GM18861 (cell line): ENCODE data around the gene MKS1.

ENCODE experiments used
- ATAC-seq: cut with Tn5 transposase; IDR thresholded peaks from one replicate; pipeline ENCODE4 v1.9.1; 2021; ENCODE audit not compliant: unreplicated experiment

MKS1 gene

DNA sequence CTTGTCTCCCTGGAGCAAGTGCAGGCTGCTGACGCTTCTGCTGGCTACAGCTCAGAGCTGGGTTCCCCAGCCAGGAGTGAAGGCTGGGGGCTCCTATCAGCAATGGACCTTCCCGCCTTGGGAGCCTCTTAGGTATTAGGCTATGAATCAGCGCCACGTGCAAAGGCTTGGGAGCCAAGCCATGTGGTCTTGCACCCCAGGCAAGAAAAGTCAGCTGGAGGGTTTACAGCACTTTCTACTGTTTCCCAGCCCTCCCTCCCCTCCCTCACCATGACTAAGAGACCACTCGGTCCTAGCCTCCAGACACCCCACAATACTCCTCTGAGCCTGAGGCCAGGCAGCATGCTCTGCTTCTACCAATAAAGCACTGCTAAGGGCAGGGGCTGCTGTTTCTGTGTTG, 14.3 kb downstream of the MKS1 start:
- ATAC-seq, result no peak

DNA sequence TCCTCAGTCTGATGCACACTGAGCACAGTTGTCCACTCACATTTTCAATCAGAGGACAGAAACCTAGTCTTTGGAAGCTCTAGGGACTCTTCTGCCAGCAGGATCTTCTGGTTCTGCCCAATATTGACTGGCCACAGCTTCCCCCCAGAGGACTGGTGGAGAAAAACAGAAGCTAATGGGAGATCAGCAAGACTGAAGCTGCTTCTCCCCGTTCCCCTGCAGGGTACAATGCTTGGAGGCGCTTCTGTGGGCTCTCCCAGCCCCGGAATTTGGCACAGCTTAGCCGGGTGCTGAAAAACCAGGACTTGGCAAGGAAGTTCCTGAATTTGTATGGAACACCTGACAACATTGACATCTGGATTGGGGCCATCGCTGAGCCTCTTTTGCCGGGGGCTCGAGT, 16.2 kb downstream of the MKS1 start:
- ATAC-seq, result no peak

DNA sequence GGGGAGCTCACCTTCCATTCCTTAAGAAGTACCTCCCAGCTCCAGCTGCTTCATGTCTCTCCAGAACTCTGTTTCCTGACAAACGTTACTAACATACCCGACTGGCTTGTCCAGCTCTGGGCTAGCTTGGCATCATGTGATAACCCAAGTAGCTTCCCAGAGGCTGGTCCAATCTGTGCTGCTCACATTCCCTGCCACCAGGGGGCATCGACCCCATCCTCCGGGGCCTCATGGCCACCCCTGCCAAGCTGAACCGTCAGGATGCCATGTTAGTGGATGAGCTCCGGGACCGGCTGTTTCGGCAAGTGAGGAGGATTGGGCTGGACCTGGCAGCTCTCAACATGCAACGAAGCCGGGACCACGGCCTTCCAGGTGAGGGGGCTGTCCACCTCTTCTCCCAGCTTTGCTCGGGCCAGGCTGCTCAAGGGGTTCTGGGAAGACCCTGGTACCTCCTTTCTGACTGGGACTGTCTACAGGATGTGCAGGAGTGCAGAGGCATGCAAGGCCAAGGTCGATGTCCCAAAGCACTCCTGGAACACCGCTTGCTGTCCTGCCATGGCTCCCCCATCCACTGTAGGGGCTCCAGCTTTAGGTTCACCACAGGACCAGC, 18.9 kb downstream of the MKS1 start:
- no peak for ATAC-seq

DNA sequence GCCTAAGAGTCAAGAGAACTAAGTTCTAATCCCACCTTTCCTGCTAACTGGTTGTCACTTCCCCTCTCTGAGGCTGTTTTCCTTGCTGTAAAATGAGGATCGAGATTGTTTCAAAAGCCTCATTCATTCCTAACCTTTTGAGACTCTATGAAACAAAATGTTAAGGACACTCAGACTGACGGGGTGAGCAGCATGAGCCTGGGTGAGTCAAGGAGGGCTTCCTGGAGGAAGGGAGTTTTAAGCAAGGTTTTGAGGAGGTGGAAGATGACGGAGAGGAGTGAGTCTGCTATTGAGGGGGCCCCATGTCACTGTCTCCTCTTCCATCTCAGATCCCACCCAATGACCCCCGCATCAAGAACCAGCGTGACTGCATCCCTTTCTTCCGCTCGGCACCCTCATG, 22.4 kb downstream of the MKS1 start:
- ATAC-seq, result no peak

DNA sequence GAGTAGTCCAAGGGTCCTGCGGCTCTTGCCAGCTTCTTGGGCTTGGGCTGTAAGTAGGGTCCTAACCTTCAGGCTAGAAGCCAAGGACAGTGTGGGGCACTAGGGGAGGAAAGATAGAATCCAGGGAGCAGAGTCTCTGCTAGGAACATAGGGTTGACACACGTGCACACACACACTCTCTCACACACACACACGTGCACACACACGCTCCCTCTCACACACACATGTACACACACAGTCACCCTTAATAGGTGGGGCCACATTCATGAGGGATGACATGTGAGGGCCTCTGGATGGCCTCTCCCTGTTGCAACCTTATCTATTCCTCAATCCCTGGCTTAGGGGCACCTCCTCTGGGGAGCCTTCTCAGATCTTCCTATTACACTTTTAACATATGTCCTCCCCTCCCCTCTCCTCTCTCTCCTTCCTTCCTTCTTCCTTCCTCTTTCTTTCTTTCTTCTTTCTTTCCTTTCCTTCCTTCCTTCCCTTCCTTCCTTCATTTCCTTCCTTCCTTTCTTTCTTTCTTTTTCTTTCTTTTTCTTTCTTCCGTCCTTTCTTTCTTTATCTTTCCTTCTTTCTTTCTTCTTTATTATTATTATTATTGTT, 23.4 kb downstream of the MKS1 start:
- ATAC-seq, result no peak

DNA sequence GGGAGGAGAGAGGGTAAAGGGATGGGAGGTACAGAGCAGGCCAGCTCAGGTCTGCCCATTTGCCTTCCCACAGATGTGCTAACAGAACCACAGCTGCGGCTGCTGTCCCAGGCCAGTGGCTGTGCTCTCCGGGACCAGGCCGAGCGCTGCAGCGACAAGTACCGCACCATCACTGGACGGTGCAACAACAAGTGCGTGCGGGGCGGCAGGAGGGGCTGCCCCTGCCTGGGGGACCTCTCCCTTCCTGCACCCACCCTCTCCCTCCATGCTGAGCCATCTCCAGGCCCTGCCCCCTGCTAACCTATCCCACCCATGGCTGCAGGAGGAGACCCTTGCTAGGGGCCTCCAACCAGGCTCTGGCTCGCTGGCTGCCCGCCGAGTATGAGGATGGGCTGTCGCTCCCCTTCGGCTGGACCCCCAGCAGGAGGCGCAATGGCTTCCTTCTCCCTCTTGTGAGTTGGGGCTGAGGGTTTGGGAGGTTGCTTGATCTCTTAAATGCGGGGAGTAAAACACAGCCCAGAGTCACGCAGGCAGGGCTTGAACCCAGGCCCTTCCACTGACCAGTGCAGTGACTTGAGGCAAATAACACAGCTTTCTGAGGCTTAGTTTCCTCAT, 25.3 kb downstream of the MKS1 start:
- no peak for ATAC-seq

DNA sequence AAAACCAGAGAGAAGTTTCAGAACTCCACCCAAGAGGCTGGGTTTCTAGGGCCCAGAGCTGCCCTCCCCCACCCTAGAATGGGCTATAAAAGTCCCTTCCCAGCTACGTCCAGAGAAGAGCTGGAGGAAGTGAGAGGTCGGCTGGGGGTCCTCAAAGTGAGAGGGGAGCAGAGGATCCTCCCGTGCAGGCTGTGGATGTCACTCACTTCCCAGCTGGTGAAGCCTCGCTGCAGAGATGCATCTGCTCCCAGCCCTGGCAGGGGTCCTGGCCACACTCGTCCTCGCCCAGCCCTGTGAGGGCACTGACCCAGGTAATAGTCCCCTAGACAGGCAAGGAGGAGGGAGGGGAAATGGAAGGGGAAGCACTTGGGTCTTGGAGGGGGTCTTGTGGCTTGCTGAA, 26.4 kb downstream of the MKS1 start, which contains the start of gene EPX:
TSS of gene EPX (plus strand) at position 115 of the 400 bp plus-strand sequence. CDS start at position 236, 121 bp downstream.
- no peak for ATAC-seq

DNA sequence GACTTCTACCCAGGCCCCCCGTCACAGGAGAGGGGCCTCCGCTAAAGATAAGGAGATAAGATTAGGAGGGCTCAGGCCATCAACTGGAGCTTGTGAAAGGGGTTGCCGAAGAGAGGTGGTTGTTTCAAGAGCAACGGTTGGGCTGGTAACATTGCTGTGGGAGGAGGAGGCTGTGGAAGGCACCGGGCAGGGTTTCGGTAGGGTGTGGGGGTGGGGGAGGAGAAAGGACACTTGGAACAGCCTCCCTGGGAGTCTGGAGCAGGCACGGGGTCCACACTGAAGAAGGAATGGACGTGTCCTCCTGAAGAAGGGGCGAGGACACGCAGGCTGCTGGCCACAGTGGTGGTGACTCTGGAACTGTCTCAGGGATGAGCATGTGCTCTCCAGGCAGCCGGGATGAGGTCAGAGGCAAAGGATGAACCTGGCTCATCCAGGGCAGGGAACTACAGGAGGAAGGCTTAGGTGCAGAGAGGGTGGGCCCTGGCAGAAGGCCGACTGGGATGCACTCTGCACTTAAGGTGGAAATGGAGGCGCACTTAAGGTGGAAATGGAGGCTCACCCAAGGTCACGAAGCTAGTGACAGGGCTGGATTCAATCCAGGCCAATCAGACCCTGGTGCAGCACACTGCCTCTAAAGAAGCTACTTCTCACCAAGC, 27.7 kb downstream of the MKS1 start:
- ATAC-seq, result no peak

DNA sequence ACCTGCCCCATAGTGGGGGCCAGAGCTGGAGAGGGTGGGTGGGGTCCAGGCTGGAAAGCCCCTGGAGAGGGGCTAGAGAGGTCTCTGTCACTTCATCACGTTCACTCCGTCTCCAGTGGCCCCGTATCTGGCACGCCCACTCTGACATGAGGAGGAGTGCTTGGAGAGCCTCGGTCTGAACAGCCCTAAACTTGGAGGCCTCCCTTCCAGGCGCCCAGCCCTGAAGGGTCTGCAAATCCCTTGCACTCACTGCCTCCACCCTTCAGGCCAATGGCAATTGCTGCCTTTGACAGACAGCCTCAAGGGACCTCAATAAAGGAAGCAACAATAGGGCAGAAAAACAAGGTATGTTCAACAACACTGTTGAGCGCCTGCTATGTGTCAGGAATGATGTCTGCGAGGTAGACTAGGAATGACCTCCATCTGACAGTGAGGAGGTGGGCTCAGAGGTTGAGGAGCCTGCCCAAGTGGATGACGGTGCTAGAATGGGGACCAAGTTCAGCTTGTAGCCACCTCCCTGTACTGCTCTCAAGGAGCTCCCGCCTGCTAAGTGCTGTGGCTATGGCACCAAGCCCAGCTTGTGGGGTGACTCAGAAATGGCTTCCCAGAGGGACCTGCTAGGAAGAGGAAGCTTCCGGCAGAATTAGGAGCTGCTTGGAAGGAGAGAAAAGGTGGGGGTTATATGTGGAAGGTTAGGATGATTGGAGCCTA, 29.5 kb downstream of the MKS1 start:
- ATAC-seq, result no peak

- ATAC-seq, result no peak
Measured at GRCh38 chr17:58187675-58188074, 31.4 kb downstream of the MKS1 start.

GRCh38 chr17:58187063-58187462, 32.0 kb downstream of the MKS1 start:
- no peak for ATAC-seq

GRCh38 chr17:58186591-58186990, 32.5 kb downstream of the MKS1 start:
- no peak for ATAC-seq

DNA sequence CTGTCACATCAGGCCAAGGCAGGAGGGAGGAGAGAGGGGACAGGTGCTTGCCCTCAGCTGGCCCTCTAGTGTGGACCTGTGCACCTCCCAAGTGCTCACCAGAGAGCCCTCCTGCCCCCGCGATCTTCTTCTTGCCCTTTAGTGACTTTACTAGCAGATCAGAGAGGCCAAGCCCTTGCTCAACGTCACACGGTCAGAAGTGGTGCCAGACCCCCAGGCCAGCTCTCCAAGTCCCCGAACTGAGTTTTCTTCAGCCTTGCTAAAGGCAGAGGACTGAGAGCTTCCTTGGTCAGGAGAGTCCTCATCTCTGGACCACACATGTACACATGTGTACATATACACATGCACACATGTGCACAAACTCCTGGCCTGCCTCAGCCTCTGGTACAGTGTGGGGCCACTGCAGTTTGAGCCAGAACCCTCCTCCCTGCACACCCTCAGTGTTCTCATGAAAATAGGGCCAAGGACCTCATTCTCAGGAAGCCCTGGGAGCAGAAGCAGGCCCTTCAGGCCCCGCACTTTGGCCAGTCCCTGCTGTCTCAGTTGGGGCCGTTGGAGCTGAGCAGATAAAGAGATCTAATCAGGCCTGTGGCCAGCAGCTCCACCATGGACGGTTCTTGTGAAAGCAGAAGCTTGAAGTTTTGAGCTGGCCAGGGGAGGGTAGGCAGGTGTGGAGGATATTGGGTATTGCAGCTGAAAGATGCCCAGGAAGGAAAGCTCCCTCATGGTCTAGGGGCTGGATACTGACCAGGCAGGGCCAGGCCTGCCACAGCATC, 33.9 kb downstream of the MKS1 start:
- ATAC-seq, result no peak

GRCh38 chr17:58184308-58184985, 34.6 kb downstream of the MKS1 start:
- ATAC-seq, result no peak

DNA sequence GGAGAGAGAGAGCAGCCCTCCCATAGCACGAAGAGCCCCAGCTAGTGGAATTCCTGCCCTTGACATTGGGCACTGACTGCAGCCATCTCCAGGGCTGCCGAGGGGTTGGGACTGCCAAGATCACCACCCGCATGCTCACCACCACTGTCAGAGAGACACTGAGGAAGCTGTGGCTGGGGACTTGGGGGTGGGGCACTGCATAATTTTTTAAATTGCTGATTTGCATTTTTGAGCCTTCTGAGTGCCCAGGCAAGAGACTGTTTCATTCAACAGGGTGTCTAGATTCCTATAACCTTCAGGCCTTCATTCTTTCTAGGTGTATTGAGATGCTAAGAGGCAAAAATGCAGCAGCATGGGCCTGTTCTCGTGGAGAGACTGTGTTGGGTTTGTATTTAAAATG, 35.5 kb downstream of the MKS1 start:
- ATAC-seq, result no peak

DNA sequence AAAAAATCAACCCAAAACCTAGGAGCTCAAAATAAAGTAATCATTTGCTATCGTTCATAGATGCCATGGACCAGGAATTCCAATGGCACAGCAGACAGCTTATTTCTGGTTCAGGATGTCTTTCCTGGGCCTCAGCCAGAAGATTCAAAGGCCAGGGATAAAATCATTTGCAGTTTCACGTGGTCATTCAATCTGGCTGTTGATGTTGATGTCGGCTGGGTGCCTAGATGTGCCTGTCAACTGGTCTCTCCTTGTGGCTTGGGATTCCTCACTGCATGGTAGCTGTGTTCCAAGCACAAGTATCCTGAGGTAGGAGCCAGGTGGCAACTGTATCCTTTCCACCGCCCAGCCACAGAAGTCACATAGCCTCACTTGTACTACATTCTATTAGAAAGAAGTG, 37.3 kb downstream of the MKS1 start:
- no peak for ATAC-seq

DNA sequence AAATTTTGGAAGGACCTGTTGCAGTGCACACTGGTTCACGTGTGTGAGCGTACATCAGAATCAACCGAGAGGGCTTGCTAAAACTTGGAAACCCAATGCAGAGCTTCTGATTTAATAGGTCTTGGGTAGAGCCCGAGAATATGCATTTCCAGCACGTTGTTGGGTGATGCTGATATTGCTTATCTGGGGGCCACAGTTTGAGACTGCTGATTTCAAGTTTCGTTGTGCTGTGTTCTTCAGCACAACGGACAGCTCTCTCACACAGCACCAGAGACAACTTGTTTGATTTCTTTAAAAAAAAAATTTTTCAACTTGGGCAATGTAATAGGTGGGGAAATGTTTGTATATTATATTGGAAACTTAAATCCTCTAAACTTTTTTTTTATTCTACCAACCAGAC, 42.9 kb downstream of the MKS1 start:
- no peak for ATAC-seq

DNA sequence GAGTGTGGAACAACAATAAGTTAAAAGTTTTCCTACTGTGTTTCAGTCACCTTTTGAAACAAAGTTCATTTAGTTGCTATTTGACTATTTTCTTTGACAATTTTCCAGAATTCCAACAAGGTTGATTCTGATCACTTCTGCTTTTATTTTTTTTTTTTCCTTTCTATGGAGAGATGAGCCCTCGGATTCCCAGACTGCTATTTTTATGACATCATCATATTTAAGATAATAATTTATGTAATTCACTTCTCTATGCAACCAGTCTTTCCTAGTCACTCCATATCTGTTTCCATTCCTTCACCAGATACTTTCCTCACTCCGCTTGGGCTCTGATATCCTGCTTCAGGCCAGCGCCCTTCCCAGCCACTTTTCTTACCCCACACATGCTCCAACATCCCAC, 44.2 kb downstream of the MKS1 start:
- ATAC-seq, result no peak

- ATAC-seq, result no peak
Measured at GRCh38 chr17:58172369-58173071, 46.5 kb downstream of the MKS1 start.

GRCh38 chr17:58170622-58171021, 48.4 kb downstream of the MKS1 start:
- no peak for ATAC-seq
